HG03565 (cell line): ENCODE measurements around the gene SHISA4.

Experiments used
- ATAC-seq: cut with Tn5 transposase; IDR thresholded peaks from one replicate; pipeline ENCODE4 v1.9.1; 2021; ENCODE audit warnings: mild to moderate bottlenecking, moderate library complexity; ENCODE audit not compliant: unreplicated experiment

SHISA4 gene

DNA sequence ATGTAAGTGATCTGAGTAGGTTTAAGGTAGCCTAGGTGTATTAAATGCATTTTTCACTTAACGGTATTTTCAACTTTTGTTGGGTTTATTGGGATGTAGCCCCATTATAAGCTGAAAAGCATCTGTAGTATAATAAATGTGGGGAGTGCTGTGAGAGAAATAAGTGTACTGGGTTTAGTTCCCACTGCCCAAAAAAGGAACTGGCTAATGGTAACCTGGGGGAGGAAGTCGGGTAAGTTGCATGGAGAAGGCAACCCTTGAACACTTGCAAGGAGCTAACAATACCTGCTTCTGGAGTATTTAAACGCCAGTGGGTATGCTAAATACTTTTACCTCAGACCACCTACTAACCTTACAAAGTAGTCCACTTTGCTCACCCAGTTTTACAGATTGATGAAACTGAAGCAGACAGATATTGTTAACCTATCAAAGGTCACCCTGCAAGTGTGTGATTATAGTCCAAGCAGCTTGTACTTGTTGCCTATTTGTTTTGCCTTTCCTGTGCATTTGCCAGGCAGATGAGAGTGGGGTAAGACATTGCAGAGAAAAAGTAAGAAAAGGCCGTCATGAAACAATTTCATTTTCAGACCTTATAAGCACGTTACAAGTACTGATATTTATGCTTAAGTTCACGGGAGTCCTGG lies 7.6 kb upstream of the SHISA4 start:
- no peak for ATAC-seq

DNA sequence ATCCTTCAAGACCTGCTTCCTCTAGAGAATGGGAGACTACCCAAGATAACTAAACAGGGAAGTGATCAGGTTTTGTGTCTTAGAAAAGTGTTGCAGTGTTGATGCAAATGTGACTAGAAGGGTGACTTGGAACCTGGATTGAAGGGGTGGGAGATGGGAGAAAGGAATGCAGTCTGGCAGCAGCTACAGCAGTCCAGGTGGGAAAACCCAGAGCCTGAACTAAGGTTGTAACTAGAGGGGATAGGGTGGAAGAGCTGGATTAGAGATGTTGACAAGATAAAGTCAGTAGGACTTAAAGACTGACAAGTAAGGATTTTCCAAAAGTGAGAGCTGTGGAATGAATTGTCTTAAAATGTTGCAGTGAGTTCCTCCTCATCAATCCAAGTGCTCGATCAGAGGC lies 7.1 kb upstream of the SHISA4 start:
- no peak for ATAC-seq

DNA sequence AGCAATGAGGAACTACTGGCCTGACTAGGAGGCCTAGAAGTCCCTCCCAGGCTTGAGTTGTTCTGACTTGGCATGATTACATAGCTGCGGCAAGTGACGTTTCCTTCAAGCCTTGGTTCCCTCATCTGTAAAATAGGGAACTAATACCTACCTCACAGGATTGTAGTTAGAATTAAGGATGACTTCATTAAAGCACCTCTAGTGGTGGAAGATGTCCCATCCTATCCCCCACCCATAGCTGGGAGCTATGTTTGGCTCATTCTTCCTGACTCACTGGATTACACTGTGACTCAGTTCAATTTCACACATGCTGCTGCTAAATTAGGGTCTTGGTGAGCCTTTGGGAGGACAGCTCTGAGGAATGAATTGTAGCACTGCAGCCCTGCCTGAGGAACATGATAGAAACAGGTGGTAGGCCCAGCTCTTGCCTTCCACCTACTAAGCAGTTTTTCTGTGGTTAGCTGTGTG lies 6.0 kb upstream of the SHISA4 start:
- ATAC-seq = peak; percentile 64

DNA sequence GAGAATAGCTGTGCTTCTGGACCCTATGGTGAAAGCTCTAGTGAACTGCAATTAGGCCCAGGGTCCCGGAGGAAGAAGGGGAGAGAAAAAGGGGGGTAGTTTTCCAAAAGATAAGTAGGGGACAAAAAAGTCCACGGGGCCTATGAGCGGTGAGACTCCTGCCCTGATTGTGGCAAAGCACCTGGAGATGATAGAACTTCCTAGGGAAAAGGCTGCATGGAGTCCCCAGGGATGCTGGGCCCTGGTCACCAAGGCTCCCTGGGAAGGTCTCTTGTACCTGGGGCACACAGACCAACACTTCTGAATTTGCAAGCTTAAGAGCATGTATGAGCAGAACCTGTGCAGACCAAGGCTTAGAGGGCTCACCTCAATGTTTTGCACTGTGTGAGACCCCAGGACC lies 5.4 kb upstream of the SHISA4 start:
- no peak for ATAC-seq

DNA sequence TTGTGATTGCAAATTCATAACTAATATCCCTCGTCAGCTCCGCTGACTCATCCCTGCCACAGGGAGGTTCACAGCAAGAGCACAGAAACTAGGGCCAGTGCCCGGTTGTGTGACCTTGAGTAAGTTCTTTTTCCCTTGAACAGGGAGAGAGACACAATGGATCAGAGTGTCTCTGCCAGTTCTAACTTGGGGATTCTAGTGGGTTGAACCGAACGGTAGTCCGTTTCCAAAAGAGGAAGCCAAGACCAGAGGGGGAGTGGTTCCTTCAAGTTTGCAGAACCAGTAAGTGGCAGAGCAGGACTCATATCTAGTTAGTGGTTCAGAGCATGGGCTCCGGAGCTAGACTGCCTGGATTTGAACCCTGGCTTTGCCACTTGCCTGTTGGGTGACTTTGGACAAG lies 4.9 kb upstream of the SHISA4 start:
- ATAC-seq = no peak

DNA sequence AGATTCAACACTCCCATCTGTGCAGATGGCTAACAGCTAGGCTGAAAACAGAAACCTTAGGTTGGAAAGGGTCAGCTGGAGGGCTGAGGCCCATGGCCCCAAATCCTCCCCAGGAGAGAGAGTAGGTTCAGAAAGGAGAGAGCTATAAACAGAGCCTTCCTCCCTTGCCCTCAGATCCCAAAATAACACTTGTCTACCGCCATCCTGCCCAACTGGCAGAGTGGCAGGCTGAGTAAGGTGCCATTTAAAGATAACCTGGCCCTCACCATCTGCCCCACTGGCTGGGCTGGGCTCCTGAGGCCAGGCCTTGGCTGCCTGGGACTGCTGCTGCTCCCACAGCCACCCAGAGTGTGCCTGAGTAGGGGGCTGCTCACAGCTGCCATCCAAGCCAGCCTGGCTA lies 4.3 kb upstream of the SHISA4 start:
- no peak for ATAC-seq

DNA sequence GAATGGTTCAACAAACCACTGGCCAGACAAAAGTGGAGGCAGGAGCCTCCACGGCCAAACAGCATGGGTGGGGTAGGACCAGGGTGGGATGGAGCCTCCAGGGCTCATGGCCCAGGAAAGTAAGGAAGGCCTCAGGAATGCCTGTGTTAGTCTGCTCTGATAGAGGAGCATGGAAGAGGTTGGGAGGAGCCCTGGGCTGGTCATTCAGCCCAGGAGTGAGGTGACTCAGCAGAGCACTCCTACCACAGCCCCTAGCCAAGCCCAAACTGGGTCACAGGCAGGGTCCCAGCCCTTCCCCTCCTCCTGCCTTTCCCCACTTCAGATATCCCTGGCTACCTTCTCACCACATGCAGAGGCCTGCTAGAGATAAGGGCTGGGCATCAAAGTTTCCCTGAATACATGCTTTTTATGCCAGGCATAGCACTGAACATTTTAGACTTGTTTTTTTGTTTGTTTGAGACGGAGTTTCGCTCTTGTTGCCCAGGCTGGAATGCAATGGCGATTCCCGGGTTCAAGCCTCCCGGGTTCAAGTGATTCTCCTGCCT lies 3.1 kb upstream of the SHISA4 start:
- no peak for ATAC-seq

GRCh38 chr1:201886103-201886885 lies 2.4 kb upstream of the SHISA4 start:
- no peak for ATAC-seq

GRCh38 chr1:201887116-201887866 lies 1.4 kb upstream of the SHISA4 start:
- ATAC-seq = no peak

- no peak for ATAC-seq
These were observed 631 bp downstream of the SHISA4 start for GRCh38 chr1:201889090-201889968.

GRCh38 chr1:201890223-201890622 lies 1.5 kb downstream of the SHISA4 start:
- no peak for ATAC-seq

DNA sequence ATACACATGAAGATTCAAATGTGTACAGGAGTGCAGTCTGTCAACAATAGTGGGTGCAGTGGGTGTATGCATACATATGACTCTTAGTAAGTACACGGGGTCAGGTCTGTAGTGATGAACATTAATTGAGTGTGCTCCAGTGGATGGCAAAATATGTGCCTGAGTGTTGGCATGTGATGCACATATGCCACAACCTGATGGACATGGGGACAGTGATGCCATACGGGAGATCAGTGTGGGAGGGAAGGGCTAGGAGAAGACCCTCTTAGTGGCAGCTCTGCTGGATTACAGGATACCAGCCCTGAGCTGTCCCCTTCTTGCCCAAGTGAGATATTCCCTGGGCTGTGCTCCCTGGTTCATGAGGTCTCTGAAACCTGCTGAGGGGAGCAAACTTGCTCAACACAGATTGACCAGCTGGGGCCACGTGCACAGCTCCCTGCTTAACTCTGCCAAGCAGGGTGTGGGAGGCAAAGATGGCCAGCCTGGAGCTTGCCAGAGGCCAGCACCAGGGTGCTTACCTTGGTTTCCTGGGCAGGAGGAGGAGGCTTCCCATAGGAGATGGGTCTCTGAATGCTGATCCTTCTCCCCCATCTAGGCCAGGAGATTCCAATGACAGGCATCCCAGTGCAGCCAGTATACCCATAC lies 2.2 kb downstream of the SHISA4 start:
- no peak for ATAC-seq

DNA sequence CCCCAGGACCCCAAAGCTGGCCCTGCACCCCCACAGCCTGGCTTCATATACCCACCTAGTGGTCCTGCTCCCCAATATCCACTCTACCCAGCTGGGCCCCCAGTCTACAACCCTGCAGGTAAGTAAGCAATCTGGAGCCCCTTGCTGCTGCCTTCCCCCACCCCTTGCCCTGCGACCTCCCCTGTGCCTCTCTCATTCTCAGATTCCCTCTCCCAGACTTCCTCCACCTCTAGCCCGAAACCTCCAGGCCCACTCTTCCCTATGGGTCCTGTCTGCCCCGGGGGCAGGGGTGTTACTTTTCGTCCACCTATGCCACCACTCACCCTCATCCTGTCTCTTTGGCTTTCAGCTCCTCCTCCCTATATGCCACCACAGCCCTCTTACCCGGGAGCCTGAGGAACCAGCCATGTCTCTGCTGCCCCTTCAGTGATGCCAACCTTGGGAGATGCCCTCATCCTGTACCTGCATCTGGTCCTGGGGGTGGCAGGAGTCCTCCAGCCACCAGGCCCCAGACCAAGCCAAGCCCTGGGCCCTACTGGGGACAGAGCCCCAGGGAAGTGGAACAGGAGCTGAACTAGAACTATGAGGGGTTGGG lies 2.9 kb downstream of the SHISA4 start:
- no peak for ATAC-seq

- ATAC-seq = no peak
These were observed 3.5 kb downstream of the SHISA4 start for GRCh38 chr1:201892211-201892610.

GRCh38 chr1:201893431-201893830 lies 4.7 kb downstream of the SHISA4 start:
- no peak for ATAC-seq

DNA sequence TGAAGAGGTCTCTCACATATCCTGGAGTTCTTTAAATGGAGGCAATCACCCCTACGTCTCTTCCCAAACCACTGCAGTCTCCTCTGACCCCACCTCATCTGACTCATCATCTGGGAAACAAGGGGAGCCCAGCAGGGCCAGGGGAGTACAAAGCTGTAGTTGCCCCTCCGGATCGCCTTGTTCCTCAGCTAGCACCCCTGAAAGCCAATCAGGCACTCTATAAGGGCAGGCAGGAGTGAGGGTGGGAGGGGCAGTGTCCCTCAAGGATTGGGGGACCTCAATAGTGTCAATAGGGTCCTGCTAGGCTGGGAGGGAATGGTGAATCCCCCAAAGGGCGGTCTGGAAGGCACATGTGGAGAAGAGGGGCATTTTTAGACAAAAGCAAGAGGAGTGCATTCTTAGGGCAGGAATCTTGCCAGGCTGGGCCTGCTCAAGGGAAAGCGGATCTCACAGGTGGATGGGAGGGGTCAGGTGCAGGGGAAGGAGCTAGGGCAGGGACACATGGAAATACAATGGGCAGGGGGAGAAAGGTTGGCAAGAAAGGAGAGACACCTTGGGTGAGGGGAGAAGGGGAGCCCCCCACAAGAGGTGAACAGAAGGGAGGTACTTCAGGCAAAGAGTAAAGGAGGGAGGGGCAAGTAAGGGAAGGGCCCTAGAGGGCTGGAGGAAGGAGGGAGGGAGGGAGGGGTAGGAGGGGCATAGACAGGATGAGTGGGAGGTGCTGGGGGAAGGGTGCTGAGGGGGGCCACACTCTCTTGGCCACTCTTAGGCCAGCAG lies 5.8 kb downstream of the SHISA4 start:
- no peak for ATAC-seq

GRCh38 chr1:201895120-201895665 lies 6.5 kb downstream of the SHISA4 start:
- ATAC-seq = no peak
